Activated CD4-positive, alpha-beta T cell treated with anti-CD3 and anti-CD28 coated beads, Interleukin-2, amount 50 U/mL, for 24 hours (primary cell): Measurements from ENCODE around the gene VEZF1.
A peak's percentile ranks its signal among the peaks of the same experiment; 100 is the strongest.

Experiments used
- DNase-seq, 2 donors: peaks; one replicate each; pipeline ENCODE4 v3.0.0-alpha.2; 2020; ENCODE audit warnings: low read depth in 1 of 2, low spot score in 1 of 2

Gene VEZF1

GRCh38 chr17:57999010-57999495 is 11.0 kb upstream of the VEZF1 start:
- DNase-seq, result no peak

GRCh38 chr17:57997085-57997809 is 9.2 kb upstream of the VEZF1 start:
- no peak for DNase-seq

GRCh38 chr17:57995076-57995956 is 7.3 kb upstream of the VEZF1 start:
- peak in 1 of 2 donors; percentile 61 for DNase-seq

- no peak for DNase-seq
Measured at GRCh38 chr17:57994436-57994835, 6.4 kb upstream of the VEZF1 start.

- no peak for DNase-seq
Measured at GRCh38 chr17:57993471-57994365, 5.7 kb upstream of the VEZF1 start.

GRCh38 chr17:57991537-57991936 is 3.5 kb upstream of the VEZF1 start:
- no peak for DNase-seq

GRCh38 chr17:57990037-57990436 is 2.0 kb upstream of the VEZF1 start:
- DNase-seq, result no peak

- peak; percentile 40 to 61 for DNase-seq
Measured at GRCh38 chr17:57988301-57989250, 522 bp upstream of the VEZF1 start.

- peak in 1 of 2 donors; percentile 41 for DNase-seq
Measured at GRCh38 chr17:57986841-57987580, 1.0 kb downstream of the VEZF1 start.

- DNase-seq, result no peak
Measured at GRCh38 chr17:57985675-57985974, 2.4 kb downstream of the VEZF1 start.

GRCh38 chr17:57984936-57985674 is 2.9 kb downstream of the VEZF1 start:
- DNase-seq, result no peak

- DNase-seq, result no peak
Measured at GRCh38 chr17:57984261-57984890, 3.7 kb downstream of the VEZF1 start.

- no peak for DNase-seq
Measured at GRCh38 chr17:57983446-57983845, 4.6 kb downstream of the VEZF1 start.

- DNase-seq, result no peak
Measured at GRCh38 chr17:57982452-57983170, 5.4 kb downstream of the VEZF1 start.

- DNase-seq, result no peak
Measured at GRCh38 chr17:57980522-57980921, 7.5 kb downstream of the VEZF1 start.

- no peak for DNase-seq
Measured at GRCh38 chr17:57979076-57979475, 9.0 kb downstream of the VEZF1 start.

- no peak for DNase-seq
Measured at GRCh38 chr17:57976594-57976993, 11.5 kb downstream of the VEZF1 start.

- DNase-seq, result no peak
Measured at GRCh38 chr17:57975044-57975443, 13.0 kb downstream of the VEZF1 start.
